NT2/D1 (cell line): ENCODE results near the gene BCL2L12.
A peak's percentile ranks its signal among the peaks of the same experiment; 100 is the strongest.

Experiments used
- DNase-seq: peaks from one replicate; pipeline ENCODE4 v3.0.0-alpha.2; 2011; ENCODE audit warnings: low read depth, low spot score
- H3K27me3 ChIP-seq: 2 replicates; pipeline ENCODE4 v1.6.0; 2011; ENCODE audit warnings: mild to moderate bottlenecking; ENCODE audit not compliant: insufficient read length, insufficient read depth
- H3K36me3 ChIP-seq: 2 replicates; pipeline ENCODE4 v1.6.1; 2011; ENCODE audit warnings: mild to moderate bottlenecking, low read length, mixed read lengths; ENCODE audit not compliant: insufficient read depth, insufficient read length
- H3K4me1 ChIP-seq: 2 replicates; pipeline ENCODE4 v1.5.1; 2011; ENCODE audit not compliant: insufficient read depth, insufficient read length
- H3K4me3 ChIP-seq: 2 replicates; pipeline ENCODE4 v1.5.1; 2011; ENCODE audit warnings: low read depth; ENCODE audit not compliant: insufficient read length
- H3K9ac ChIP-seq: 2 replicates; pipeline ENCODE4 v1.6.0; 2011; ENCODE audit warnings: low read depth; ENCODE audit not compliant: insufficient read length
- H3K9me3 ChIP-seq: 2 replicates; pipeline ENCODE4 v1.5.1; 2011; ENCODE audit warnings: mild to moderate bottlenecking, low read length; ENCODE audit not compliant: insufficient read depth
- SUZ12 ChIP-seq: IDR thresholded peaks from 2 replicates; pipeline ENCODE4 v1.6.1; 2011; ENCODE audit not compliant: insufficient read length, insufficient read depth; ENCODE audit errors: extremely low read depth
- YY1 ChIP-seq: IDR thresholded peaks from 2 replicates; pipeline ENCODE4 v1.6.1; 2011; ENCODE audit not compliant: insufficient read length, insufficient read depth
- ZNF274 ChIP-seq: IDR thresholded peaks from 2 replicates; pipeline ENCODE4 v1.6.1; 2011; ENCODE audit warnings: mild to moderate bottlenecking, low read depth, low read length

Gene BCL2L12

GRCh38 chr19:49679771-49680413 lies 14.2 kb downstream of the BCL2L12 start:
- no peaks in the 10 kb centered on the region for H3K27me3 ChIP-seq
- H3K9me3 ChIP-seq, result no peaks in the 10 kb centered on the region
- H3K4me3 ChIP-seq, result peak overlapping the region; percentile 4
- DNase-seq, result no peak
- no peak for TF ChIP-seq ZNF274
- peaks cover 8% of the 10 kb centered on the region for H3K4me1 ChIP-seq
- H3K36me3 ChIP-seq, result peaks cover 51% of the 10 kb centered on the region
- H3K9ac ChIP-seq, result peak overlapping the region; percentile 21

GRCh38 chr19:49680421-49681351 lies 15.0 kb downstream of the BCL2L12 start:
- Histone ChIP-seq H3K9me3 (no peaks in the 10 kb centered on the region), H3K36me3 (peaks cover 59% of the 10 kb centered on the region), H3K9ac (no peak overlapping the region), H3K27me3 (no peaks in the 10 kb centered on the region), H3K4me3 (no peak overlapping the region), H3K4me1 (peaks cover 11% of the 10 kb centered on the region)
- peak; percentile 87 for DNase-seq
- TF ChIP-seq SUZ12, result no peak
- TF ChIP-seq YY1, result no peak
- TF ChIP-seq ZNF274, result no peak

- peaks cover 11% of the 10 kb centered on the region for H3K4me1 ChIP-seq
- H3K9ac ChIP-seq, result no peak overlapping the region
- H3K9me3 ChIP-seq, result no peaks in the 10 kb centered on the region
- no peak for DNase-seq
- no peak for TF ChIP-seq YY1
- no peak for TF ChIP-seq SUZ12
- TF ChIP-seq ZNF274, result no peak
- no peak overlapping the region for H3K4me3 ChIP-seq
- no peaks in the 10 kb centered on the region for H3K27me3 ChIP-seq
- peaks cover 69% of the 10 kb centered on the region for H3K36me3 ChIP-seq
Observed at GRCh38 chr19:49681830-49682229, 16.1 kb downstream of the BCL2L12 start.

DNA sequence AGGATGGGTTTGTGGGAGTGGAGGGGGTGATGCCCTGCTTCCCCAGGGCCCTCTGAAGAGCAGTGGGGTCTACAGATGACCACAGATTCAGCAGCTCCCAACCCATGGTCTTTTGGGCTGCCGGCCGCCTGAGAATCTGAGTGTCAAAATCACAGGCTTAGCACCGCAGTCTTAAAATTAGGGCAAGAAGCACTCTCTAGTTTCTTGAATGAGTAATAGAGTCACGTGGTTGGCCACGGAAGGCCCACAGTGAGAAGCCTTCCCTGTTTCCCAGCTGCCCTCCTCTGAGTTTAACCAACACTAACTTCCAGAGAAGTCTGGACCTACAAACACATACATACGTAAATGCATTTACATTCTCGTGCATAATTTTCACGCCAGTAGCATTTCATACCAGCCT lies 16.5 kb downstream of the BCL2L12 start:
- TF ChIP-seq SUZ12 (no peak), ZNF274 (no peak), YY1 (no peak)
- H3K36me3 ChIP-seq, result peaks cover 73% of the 10 kb centered on the region
- no peak overlapping the region for H3K9ac ChIP-seq

DNA sequence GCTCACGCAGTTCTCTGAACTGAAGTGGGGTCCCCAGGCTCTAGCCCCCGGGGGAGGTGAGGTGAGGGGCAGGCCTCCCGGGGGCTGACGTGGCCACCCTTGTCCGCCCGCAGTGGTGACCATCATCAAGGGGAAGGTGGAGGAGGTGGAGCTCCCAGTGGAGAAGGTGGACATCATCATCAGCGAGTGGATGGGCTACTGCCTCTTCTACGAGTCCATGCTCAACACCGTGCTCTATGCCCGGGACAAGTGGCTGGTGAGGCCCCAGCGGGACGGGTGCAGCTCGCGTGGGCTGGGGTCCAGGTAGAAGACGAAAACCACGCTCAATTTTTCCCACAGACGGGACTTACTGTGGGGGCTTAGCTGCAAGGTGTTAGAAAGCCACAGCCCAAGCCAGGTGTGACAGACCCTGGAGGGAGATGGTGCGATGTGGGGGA lies 18.1 kb downstream of the BCL2L12 start:
- H3K36me3 ChIP-seq, result peaks cover 88% of the 10 kb centered on the region

More for the DNA sequence above, 16.5 kb downstream of the BCL2L12 start:
- Histone ChIP-seq H3K9me3 (no peaks in the 10 kb centered on the region), H3K27me3 (no peaks in the 10 kb centered on the region), H3K4me3 (no peak overlapping the region), H3K4me1 (peaks cover 11% of the 10 kb centered on the region)
- no peak for DNase-seq

DNA sequence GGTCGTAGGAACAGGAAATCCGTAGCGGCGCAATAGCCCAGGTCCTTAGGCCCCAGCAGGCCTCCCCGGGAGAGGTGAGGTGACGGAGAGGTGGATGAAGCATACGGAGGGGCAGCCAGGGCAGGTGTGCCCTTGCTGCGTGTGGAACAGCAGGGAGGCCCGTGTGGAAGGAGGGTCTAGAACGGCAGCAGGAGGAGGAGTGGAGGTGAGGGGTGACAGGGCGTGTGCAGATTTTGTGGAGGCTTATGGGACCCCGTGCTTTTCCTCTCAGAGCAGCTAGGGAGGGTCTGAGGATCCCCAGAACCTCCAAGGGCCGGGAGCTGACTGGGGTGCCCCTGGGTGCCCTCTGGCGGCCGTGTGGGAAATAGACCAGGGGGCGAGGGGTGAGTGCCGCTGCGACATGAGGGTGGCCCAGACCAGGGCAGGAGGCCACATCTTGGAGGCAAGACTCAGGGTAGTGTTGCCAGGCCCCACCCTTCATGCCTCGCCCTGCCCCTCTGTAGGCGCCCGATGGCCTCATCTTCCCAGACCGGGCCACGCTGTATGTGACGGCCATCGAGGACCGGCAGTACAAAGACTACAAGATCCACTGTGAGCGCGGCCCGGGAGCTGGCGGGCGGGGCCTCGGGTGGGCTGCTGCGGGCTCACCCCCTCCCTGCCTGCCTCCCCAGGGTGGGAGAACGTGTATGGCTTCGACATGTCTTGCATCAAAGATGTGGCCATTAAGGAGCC lies 18.7 kb downstream of the BCL2L12 start:
- H3K4me1 ChIP-seq, result peaks cover 18% of the 10 kb centered on the region

More for the DNA sequence above, 18.1 kb downstream of the BCL2L12 start:
- Histone ChIP-seq H3K9me3 (no peaks in the 10 kb centered on the region), H3K27me3 (no peaks in the 10 kb centered on the region), H3K4me1 (peaks cover 20% of the 10 kb centered on the region), H3K9ac (peak overlapping the region; percentile 21), H3K4me3 (no peak overlapping the region)
- no peak for TF ChIP-seq ZNF274
- TF ChIP-seq SUZ12, result no peak
- no peak for TF ChIP-seq YY1
- DNase-seq, result no peak

GRCh38 chr19:49684983-49685553 lies 19.3 kb downstream of the BCL2L12 start:
- H3K9ac ChIP-seq, result peak overlapping the region; percentile 21
- peaks cover 89% of the 10 kb centered on the region for H3K36me3 ChIP-seq
- no peaks in the 10 kb centered on the region for H3K9me3 ChIP-seq
- no peak for DNase-seq
- no peak for TF ChIP-seq ZNF274
- no peak for TF ChIP-seq YY1
- no peak for TF ChIP-seq SUZ12
- no peaks in the 10 kb centered on the region for H3K27me3 ChIP-seq
- H3K4me3 ChIP-seq, result no peak overlapping the region
- H3K4me1 ChIP-seq, result peaks cover 24% of the 10 kb centered on the region

More for the DNA sequence above, 18.7 kb downstream of the BCL2L12 start:
- Histone ChIP-seq H3K4me3 (no peak overlapping the region), H3K9me3 (no peaks in the 10 kb centered on the region), H3K27me3 (no peaks in the 10 kb centered on the region), H3K36me3 (peaks cover 90% of the 10 kb centered on the region), H3K9ac (peak overlapping the region; percentile 21)
- TF ChIP-seq SUZ12 (no peak), ZNF274 (no peak), YY1 (no peak)
- no peak for DNase-seq
